ENCODE results near the gene MICU1.
"Not testable (repeated sequence)": the region's sequence is repeated elsewhere in the genome, so short reads cannot be mapped to it uniquely, and the experiment has no call there.

DNA sequence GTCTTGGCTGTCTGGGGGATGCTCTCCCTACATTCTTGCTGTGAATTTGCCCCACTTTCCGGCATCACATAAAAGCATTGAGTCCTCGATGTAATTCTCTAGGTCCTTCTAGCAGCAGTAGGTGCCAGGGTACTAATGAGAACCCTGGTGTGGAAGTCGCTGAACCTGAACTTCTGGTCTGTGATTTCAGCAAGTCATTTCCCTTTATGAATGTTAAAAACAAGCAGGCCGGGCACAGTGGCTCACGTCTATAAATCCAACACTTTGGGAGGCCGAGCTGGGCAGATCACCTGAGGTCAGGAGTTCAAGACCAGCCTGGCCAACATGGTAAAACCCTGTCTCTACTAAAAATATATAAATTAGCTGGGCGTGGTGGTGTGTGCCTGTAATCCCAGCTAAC is 240.9 kb downstream of the MICU1 start:
- TF ChIP-seq EZH2 (IDR thresholded peaks at IDR 0.05; ENCODE audit: low read length); CTCF (optimal IDR thresholded peaks at IDR 0.05 in 1 of 3, IDR thresholded peaks at IDR 0.05 in 1 of 3, conservative IDR thresholded peaks at IDR 0.05 in 1 of 3; ENCODE audit: extremely low read depth in 1 of 3, insufficient read depth in 2 of 3, low read length in 3 of 3): not testable (repeated sequence)

All from keratinocyte (primary cell).